Measurements from ENCODE around the gene B3GNT7.

B3GNT7 gene

GRCh38 chr2:231393149-231394131 is 2.1 kb upstream of the B3GNT7 start:
- TF ChIP-seq REST (IDR thresholded peaks at IDR 0.05; ENCODE audit: insufficient read depth in 1 of 2, low read depth in 2 of 2, low read length in 2 of 2) (no peak), SIN3A (IDR thresholded peaks at IDR 0.05; ENCODE audit: borderline replicate concordance, insufficient read depth, low read length) (no peak), FOXP2 (optimal IDR thresholded peaks at IDR 0.05; ENCODE audit: borderline replicate concordance, extremely low read depth, extremely low read length, insufficient read depth) (no peak), POLR2AphosphoS5 (IDR thresholded peaks at IDR 0.05; ENCODE audit: low read depth, low read length) (no peak), TAF1 (IDR thresholded peaks at IDR 0.05; ENCODE audit: borderline replicate concordance, insufficient read depth, low read length) (no peak)

GRCh38 chr2:231394211-231395141 is 1.0 kb upstream of the B3GNT7 start:
- no peak for TF ChIP-seq TAF1 (IDR thresholded peaks at IDR 0.05; ENCODE audit: borderline replicate concordance, insufficient read depth, low read length)
- TF ChIP-seq POLR2AphosphoS5 (IDR thresholded peaks at IDR 0.05; ENCODE audit: low read depth, low read length), result no peak
- TF ChIP-seq REST (IDR thresholded peaks at IDR 0.05; ENCODE audit: insufficient read depth in 1 of 2, low read depth in 2 of 2, low read length in 2 of 2), result no peak
- no peak for TF ChIP-seq FOXP2 (optimal IDR thresholded peaks at IDR 0.05; ENCODE audit: borderline replicate concordance, extremely low read depth, extremely low read length, insufficient read depth)
- TF ChIP-seq SIN3A (IDR thresholded peaks at IDR 0.05; ENCODE audit: borderline replicate concordance, insufficient read depth, low read length), result no peak

- TF ChIP-seq POLR2AphosphoS5 (IDR thresholded peaks at IDR 0.05; ENCODE audit: low read depth, low read length) (no peak), SIN3A (IDR thresholded peaks at IDR 0.05; ENCODE audit: borderline replicate concordance, insufficient read depth, low read length) (no peak)
These were observed 730 bp downstream of the B3GNT7 start for GRCh38 chr2:231396058-231396821.

GRCh38 chr2:231397011-231397927 is 1.8 kb downstream of the B3GNT7 start:
- TF ChIP-seq TAF1 (IDR thresholded peaks at IDR 0.05; ENCODE audit: borderline replicate concordance, insufficient read depth, low read length) (no peak), POLR2AphosphoS5 (IDR thresholded peaks at IDR 0.05; ENCODE audit: low read depth, low read length) (no peak), REST (IDR thresholded peaks at IDR 0.05; ENCODE audit: insufficient read depth in 1 of 2, low read depth in 2 of 2, low read length in 2 of 2) (no peak), FOXP2 (optimal IDR thresholded peaks at IDR 0.05; ENCODE audit: borderline replicate concordance, extremely low read depth, extremely low read length, insufficient read depth) (no peak), SIN3A (IDR thresholded peaks at IDR 0.05; ENCODE audit: borderline replicate concordance, insufficient read depth, low read length) (no peak)
